Urinary bladder (tissue), 4 donors: ENCODE results near the gene SERPINH1. TPM values are rescaled to one million over a fixed set of nuclear protein-coding genes. Genes with fewer than 3 reads are reported as not detected.

Experiments
- DNase-seq: peaks from one replicate; pipeline ENCODE4 v3.0.0-alpha.2; 2015; ENCODE audit errors: extremely low spot score
- H3K27ac ChIP-seq: one replicate; pipeline ENCODE4 v1.5.1; 2013; ENCODE audit warnings: low read depth, mild to moderate bottlenecking, moderate library complexity
- H3K36me3 ChIP-seq: one replicate; pipeline ENCODE4 v1.6.1; 2013; ENCODE audit warnings: mild to moderate bottlenecking, moderate library complexity; ENCODE audit not compliant: insufficient read depth
- H3K4me1 ChIP-seq: one replicate; pipeline ENCODE4 v1.6.1; 2013; ENCODE audit warnings: mild to moderate bottlenecking, moderate library complexity; ENCODE audit not compliant: insufficient read depth
- H3K4me3 ChIP-seq: one replicate; pipeline ENCODE4 v1.5.1; 2013; ENCODE audit warnings: low read depth, low read length
- WGBS: extraction: QIAGEN DNeasy Blood & Tissue Kit; methylation state at CpG from one replicate; pipeline ENCODE4 v1.1.7; 2013; 5-methylcytosine and 5-hydroxymethylcytosine counted together
- polyA plus RNA-seq: library from polyadenylated mRNA; stranded (reverse); fragments of 200-250 nt; gene quantifications from one replicate; pipeline ENCODE4 v1.2.3, GENCODE V29; 2013
- total RNA-seq: library from RNA; depleted of rRNA; stranded (reverse); fragments of >200 nt; gene quantifications from one replicate; pipeline ENCODE4 v1.2.3, GENCODE V29; 2014
- donor health status: healthy with polysubstance abuse.
- donor health status: healthy.

The SERPINH1 gene
- total and polyA plus RNA-seq, 2 donors, result 217 to 489 TPM

DNA sequence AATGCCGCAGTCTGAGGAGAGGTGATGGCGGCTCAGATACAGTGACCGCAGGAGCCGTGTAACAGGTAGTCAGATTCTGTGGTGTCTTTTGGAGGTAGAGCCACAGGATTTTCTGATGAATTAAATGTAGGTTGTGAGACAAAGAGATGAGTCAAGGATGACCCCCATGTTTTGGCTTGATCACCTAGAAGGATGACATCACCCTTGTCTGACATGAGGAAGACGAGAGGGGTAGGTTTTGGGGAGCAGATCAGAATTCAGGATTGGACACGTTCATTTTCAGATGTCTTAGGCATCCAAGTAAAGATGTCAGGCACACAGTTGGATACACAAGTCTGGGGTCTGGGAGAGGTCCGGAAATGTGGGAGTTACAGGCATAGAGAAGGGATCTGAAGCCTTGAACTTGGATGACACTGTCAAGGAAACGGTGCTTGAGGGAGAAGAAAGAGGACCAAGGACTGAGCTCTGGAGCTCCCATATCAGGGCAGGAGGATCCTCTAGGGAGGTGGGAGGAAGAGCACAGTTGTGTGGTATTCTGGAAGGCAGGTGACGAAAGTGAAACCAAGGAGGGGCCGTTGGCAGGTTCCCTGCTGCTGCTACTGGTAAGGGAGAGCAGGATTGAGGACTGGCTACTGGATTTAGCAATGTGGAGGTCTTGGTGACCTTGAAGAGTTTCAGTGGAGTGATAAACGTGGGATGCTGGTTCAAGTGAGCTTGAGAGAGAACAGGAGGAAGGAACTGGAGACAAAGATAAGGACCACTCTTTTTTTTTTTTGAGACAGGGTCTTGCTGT is 23.7 kb upstream of the SERPINH1 start:
- 84% methylated on average over 11 of the region's 11 CpGs for WGBS
- H3K4me1 ChIP-seq, result no peaks in the 10 kb centered on the region
- H3K36me3 ChIP-seq, result no peaks in the 10 kb centered on the region
- no peak for DNase-seq
- no peak overlapping the region for H3K4me3 ChIP-seq
- no peak overlapping the region for H3K27ac ChIP-seq

DNA sequence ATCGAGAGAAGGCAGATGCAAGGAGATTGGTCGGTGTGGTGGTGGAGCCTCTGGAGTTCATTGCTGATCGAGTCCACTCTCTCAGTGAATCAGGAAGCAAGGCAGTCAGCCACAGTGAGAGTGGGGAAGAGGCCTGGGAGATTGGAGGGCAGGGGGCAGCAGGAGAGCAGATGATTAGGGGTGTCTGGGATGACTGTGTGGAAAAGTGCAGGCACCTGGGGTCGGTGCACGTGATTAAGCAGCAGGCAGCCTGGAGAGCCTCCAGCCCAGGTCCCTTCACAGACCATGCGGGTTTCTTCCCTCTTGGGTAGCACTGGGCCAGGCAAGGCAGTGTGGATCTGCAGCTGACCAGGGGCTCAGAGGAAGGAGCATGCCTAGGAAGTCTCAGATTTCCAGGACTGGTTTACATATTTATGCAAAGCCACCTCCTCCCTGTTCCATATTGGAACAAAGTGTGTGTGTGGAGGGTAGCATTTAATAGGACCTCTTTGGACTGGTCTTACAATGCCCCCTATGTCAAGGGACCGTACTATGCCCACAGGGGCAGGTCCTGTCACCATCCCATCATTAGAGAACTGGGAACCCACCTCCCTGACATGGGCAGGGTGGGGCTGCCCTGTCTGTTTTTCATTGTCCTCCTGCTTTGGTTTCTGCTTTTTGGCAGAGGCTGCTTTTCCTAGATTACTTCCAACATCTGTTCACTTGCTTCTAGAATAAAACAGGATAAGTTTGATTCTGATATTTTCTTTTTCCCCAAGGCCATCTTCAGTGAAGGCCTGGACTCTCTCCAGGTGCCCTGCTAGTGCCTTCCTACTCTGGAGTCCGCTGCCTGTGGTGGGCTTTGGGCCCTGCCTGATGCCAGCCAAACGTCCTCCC is 22.4 kb upstream of the SERPINH1 start:
- no peaks in the 10 kb centered on the region for H3K4me1 ChIP-seq
- DNase-seq, result no peak
- no peak overlapping the region for H3K4me3 ChIP-seq
- H3K36me3 ChIP-seq, result no peaks in the 10 kb centered on the region
- WGBS, result 56% methylated on average over 9 of the region's 9 CpGs
- H3K27ac ChIP-seq, result no peak overlapping the region

DNA sequence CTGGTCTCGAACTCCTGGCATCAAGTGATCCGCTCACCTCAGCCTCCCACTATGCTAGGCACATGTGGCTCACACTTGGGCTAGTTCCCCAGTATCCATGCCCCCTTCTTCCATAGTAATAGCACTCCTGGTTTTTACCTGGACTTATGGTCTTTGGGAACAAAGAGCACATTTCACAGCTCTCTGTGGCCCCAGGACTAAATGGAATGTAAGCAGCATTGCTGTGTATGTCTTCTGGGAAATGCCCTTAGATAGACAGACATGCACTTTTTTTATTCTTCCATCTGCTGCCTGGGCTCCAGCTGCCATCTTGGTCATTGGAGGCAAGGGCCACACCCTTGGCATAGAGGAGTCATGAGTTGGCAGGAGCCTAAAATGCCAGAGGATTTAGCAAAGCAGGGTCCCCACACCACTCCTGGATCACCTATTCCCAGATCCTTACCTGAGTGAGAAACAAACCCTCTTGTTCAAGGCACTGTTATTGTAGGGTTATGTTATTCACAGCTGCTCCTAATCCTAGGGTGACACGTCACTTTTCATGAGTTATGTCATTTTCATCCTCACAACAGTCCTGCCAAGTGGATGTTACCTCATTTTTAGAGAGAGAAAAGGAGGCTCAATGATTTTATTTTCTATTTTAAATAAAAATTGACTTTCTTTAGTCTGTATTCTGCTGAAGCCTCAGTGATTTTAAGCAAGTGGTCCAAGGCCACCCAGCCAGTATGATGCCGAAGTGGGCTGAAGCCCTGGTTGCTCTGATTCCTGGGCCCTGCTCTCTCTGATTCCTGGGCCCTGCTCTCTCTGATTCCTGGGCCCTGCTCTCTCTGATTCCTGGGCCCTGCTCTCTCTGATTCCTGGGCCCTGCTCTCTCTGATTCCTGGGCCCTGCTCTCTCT is 20.6 kb upstream of the SERPINH1 start:
- DNase-seq, result no peak
- 92% methylated on average over 4 of the region's 4 CpGs for WGBS
- H3K4me3 ChIP-seq, result no peak overlapping the region
- H3K36me3 ChIP-seq, result no peaks in the 10 kb centered on the region
- no peaks in the 10 kb centered on the region for H3K4me1 ChIP-seq
- no peak overlapping the region for H3K27ac ChIP-seq

DNA sequence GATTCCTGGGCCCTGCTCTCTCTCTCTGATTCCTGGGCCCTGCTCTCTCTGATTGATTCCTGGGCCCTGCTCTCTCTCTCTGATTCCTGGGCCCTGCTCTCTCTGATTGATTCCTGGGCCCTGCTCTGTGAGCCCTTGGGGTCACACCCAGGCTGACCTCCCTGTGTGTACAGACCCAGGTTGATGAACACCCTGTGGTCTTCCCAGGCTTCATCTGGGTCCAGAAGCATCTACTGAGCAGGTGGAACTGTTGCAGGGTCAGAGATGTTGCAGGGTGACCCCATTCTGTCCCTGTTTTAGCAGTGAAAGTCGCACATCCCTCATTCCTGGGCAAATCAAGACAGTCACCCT is 20.0 kb upstream of the SERPINH1 start:
- Histone ChIP-seq H3K36me3 (no peaks in the 10 kb centered on the region), H3K4me3 (no peak overlapping the region), H3K4me1 (no peaks in the 10 kb centered on the region), H3K27ac (no peak overlapping the region)
- WGBS, result 91% methylated on average over 1 of the region's 1 CpG
- no peak for DNase-seq

- no peak for DNase-seq
- Histone ChIP-seq H3K4me1 (no peaks in the 10 kb centered on the region), H3K36me3 (no peaks in the 10 kb centered on the region), H3K4me3 (no peak overlapping the region), H3K27ac (no peak overlapping the region)
- 90% methylated on average over 6 of the region's 6 CpGs for WGBS
Measured at GRCh38 chr11:75543806-75544205, 18.2 kb upstream of the SERPINH1 start.

- no peak overlapping the region for H3K27ac ChIP-seq
- DNase-seq, result no peak
- no peak overlapping the region for H3K4me3 ChIP-seq
- no peaks in the 10 kb centered on the region for H3K36me3 ChIP-seq
- WGBS, result 95% methylated on average over 1 of the region's 1 CpG
- H3K4me1 ChIP-seq, result no peaks in the 10 kb centered on the region
Measured at GRCh38 chr11:75547177-75547576, 14.9 kb upstream of the SERPINH1 start.

DNA sequence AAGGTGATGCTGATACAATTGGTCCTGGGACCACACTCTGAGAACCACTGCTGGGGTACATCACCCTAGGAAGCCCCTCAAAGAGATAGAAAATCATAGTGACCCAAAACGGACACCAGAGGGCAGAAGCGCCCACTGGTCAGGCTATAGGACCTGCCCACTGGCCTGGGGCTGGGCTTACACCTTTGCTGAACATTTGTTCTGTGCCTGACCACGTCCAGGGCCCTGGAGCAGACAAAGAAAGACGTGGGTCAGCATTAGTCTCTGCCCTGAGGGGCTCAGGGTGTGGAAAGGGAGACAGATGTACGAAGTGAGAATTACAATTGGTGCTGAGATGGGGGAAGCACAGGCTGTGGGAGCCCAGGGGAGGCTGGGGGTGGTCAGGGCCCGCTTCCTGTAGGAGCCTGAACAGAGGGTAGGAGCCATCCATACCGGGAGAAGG is 14.4 kb upstream of the SERPINH1 start:
- no peaks in the 10 kb centered on the region for H3K36me3 ChIP-seq
- DNase-seq, result no peak
- H3K4me3 ChIP-seq, result no peak overlapping the region
- H3K4me1 ChIP-seq, result no peaks in the 10 kb centered on the region
- no peak overlapping the region for H3K27ac ChIP-seq
- WGBS, result 22% methylated on average over 7 of the region's 7 CpGs

GRCh38 chr11:75548595-75549272 is 13.3 kb upstream of the SERPINH1 start:
- no peak overlapping the region for H3K27ac ChIP-seq
- WGBS, result 92% methylated on average over 8 of the region's 8 CpGs
- DNase-seq, result no peak
- no peaks in the 10 kb centered on the region for H3K4me1 ChIP-seq
- H3K4me3 ChIP-seq, result no peak overlapping the region
- H3K36me3 ChIP-seq, result no peaks in the 10 kb centered on the region

DNA sequence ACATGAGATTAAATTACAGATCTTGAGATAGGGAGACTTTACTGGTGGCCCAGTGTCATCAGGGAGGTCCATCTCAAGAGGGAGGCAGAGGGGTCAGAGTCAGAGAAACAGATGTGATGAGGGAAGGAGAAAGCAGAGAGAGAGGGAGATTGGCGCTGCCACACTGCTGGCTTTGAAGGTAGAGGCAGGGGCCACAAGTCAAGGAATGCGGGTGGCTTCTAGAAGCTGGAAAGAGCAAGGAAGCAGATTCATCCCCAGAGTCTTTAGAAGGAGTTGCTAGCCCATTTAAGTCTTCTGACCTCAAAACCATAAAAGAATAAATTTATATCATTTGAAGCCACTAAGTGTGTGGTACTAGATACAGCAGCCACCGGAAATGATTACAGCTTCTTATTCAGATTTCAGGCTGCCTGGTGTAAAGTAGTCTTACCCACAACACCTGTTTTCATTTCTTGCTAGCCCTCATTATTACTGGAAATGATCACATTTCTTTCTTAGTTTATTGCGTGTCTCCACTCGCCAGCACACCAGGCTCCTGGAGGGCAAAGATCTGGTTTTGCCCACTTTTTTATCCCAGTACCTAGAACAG is 12.6 kb upstream of the SERPINH1 start:
- Histone ChIP-seq H3K4me1 (no peaks in the 10 kb centered on the region), H3K4me3 (no peak overlapping the region), H3K36me3 (no peaks in the 10 kb centered on the region), H3K27ac (no peak overlapping the region)
- DNase-seq, result no peak
- WGBS, result 96% methylated on average over 5 of the region's 5 CpGs

- Histone ChIP-seq H3K36me3 (no peaks in the 10 kb centered on the region), H3K27ac (no peak overlapping the region), H3K4me1 (no peaks in the 10 kb centered on the region), H3K4me3 (no peak overlapping the region)
- WGBS, result 86% methylated on average over 6 of the region's 6 CpGs
- DNase-seq, result no peak
Measured at GRCh38 chr11:75553182-75553581, 8.9 kb upstream of the SERPINH1 start.

DNA sequence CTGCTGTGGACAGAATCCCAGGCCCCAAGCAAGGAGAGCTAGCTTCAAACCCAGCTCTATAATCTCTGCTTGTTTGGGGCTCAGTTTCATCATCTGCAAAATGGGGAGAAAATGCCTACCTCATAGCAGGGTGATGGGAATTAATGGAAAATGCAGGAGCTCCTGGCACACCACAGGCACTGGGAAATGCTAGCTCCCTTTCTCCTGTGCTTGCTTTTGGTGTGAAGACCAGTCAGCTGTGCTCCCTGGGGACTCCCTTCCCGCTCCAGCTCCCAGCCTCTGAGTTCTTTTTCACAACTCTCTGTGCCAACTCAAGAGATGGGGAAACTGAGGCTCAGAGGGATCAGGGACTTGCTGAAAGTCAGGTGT is 8.2 kb upstream of the SERPINH1 start:
- H3K36me3 ChIP-seq, result no peaks in the 10 kb centered on the region
- WGBS, result 12% methylated on average over 1 of the region's 1 CpG
- no peak overlapping the region for H3K27ac ChIP-seq
- no peaks in the 10 kb centered on the region for H3K4me1 ChIP-seq
- no peak for DNase-seq
- no peak overlapping the region for H3K4me3 ChIP-seq

GRCh38 chr11:75554258-75555022 is 7.6 kb upstream of the SERPINH1 start:
- DNase-seq, result peak; percentile 92
- Histone ChIP-seq H3K36me3 (no peaks in the 10 kb centered on the region), H3K27ac (peak overlapping the region; percentile 80), H3K4me3 (no peak overlapping the region), H3K4me1 (no peaks in the 10 kb centered on the region)
- 15% methylated on average over 21 of the region's 21 CpGs for WGBS
